K562 (cell line): ENCODE results near the gene THAP11. TPM values are rescaled to one million over a fixed set of nuclear protein-coding genes. Genes with fewer than 3 reads are reported as not detected.

Source experiments
- CCNT2 ChIP-seq: IDR thresholded peaks from 2 replicates; pipeline ENCODE4 v1.6.1; 2011; ENCODE audit warnings: borderline replicate concordance, low read depth, mild to moderate bottlenecking, moderate library complexity, mixed read lengths, low read length; ENCODE audit not compliant: insufficient read length; ENCODE audit errors: extremely low read depth
- EP300 ChIP-seq: IDR thresholded peaks from 2 replicates; pipeline ENCODE4 v1.6.1; 2012; ENCODE audit warnings: low read length, improper control_type of control experiment
- FOXM1 ChIP-seq, 2 experiments: fragments of 450-650 bp in 1 of 2; sonication (generic) in 1 of 2; formaldehyde crosslinking in 1 of 2; IDR thresholded peaks; 2 replicates each; pipeline versions ENCODE4 v1.6.1 to v1.9.0; 2017 to 2022; ENCODE audit warnings: low read depth in 2 of 2, mild to moderate bottlenecking in 2 of 2, missing genetic modification reagents in 1 of 2, moderate library complexity in 1 of 2
- GTF2A2 ChIP-seq: IDR thresholded peaks from 2 replicates; pipeline ENCODE4 v1.6.1; 2016; ENCODE audit warnings: mild to moderate bottlenecking, missing genetic modification characterization, missing compliant biosample characterization
- HDAC1 ChIP-seq, 2 experiments: fragments of 450-650 bp; IDR thresholded peaks; 2 replicates each; pipeline ENCODE4 v1.6.1; 2016 to 2017; ENCODE audit warnings: inconsistent platforms in 1 of 2, mild to moderate bottlenecking in 1 of 2, moderate library complexity in 1 of 2
- HDAC2 ChIP-seq: fragments of 450-650 bp; IDR thresholded peaks from 2 replicates; pipeline ENCODE4 v1.6.1; 2016; ENCODE audit warnings: mild to moderate bottlenecking
- HIVEP1 ChIP-seq: fragments of 250-450 bp; sonication (Bioruptor Pico); IDR thresholded peaks from 2 replicates; pipeline ENCODE4 v1.4.0; 2020; ENCODE audit warnings: mild to moderate bottlenecking
- ILK ChIP-seq: fragments of 450-650 bp; IDR thresholded peaks from 2 replicates; pipeline ENCODE4 v1.6.1; 2016; ENCODE audit warnings: missing genetic modification characterization, low read depth, mild to moderate bottlenecking, missing compliant biosample characterization, moderate library complexity, borderline replicate concordance
- JUNB ChIP-seq: fragments of 450-650 bp; formaldehyde crosslinking; conservative IDR thresholded peaks from 2 replicates; pipeline ENCODE4 v1.4.0; 2020; ENCODE audit warnings: mild to moderate bottlenecking
- PHF21A ChIP-seq: fragments of 450-650 bp; IDR thresholded peaks from 2 replicates; pipeline ENCODE4 v1.6.1; 2017; ENCODE audit warnings: low read depth, borderline replicate concordance
- PURB ChIP-seq: sonication (generic); formaldehyde crosslinking; IDR thresholded peaks from 2 replicates; pipeline ENCODE4 v1.9.0; 2021; ENCODE audit warnings: low read depth, mild to moderate bottlenecking, missing genetic modification reagents
- RAD51 ChIP-seq: fragments of 450-650 bp; IDR thresholded peaks from 2 replicates; pipeline ENCODE4 v1.7.1; 2016; ENCODE audit warnings: low read depth, mild to moderate bottlenecking, borderline replicate concordance
- RBBP5 ChIP-seq: fragments of 200-600 bp; sonication (generic); IDR thresholded peaks from 2 replicates; pipeline ENCODE4 v1.6.1; 2012; ENCODE audit warnings: borderline replicate concordance, mild to moderate bottlenecking, low read length, control low read depth, inconsistent platforms; ENCODE audit not compliant: insufficient read depth, poor library complexity, severe bottlenecking
- RBM22 ChIP-seq: fragments of 200-400 bp; formaldehyde crosslinking; IDR thresholded peaks from 2 replicates; pipeline ENCODE4 v1.6.1; 2018; ENCODE audit warnings: low read length, low read depth; ENCODE audit not compliant: poor library complexity, severe bottlenecking
- SNIP1 ChIP-seq: fragments of 450-650 bp; IDR thresholded peaks from 2 replicates; pipeline ENCODE4 v1.7.1; 2017; ENCODE audit warnings: low read depth, mild to moderate bottlenecking
- ZFPM2 ChIP-seq: fragments of 250-450 bp; sonication (Bioruptor Pico); IDR thresholded peaks from 2 replicates; pipeline ENCODE4 v1.5.1; 2022; ENCODE audit warnings: mild to moderate bottlenecking
- ZNF174 ChIP-seq: fragments of 250-450 bp; sonication (Bioruptor Pico); IDR thresholded peaks from 2 replicates; pipeline ENCODE4 v1.4.0; 2020; ENCODE audit warnings: mild to moderate bottlenecking
- ZNF717 ChIP-seq: fragments of 250-450 bp; sonication (Bioruptor Pico); IDR thresholded peaks from 2 replicates; pipeline ENCODE4 v1.5.0; 2021
- ZSCAN29 ChIP-seq: fragments of 450-650 bp; IDR thresholded peaks from 2 replicates; pipeline ENCODE4 v1.6.1; 2017
- polyA plus RNA-seq, 8 experiments: library from polyadenylated mRNA; depleted of rRNA in 4 of 8; stranded (reverse) in 5 of 8; unstranded in 3 of 8; fragments of >200 nt; fragmentation: Nextera tagmentation in 2 of 8; fragmentation: Illumina TruSeq in 1 of 8; extraction: Ambion mirVana in 2 of 8; extraction: Trizol in 1 of 8; gene quantifications; 2 replicates each; pipeline versions ENCODE4 v1.2.1 to v1.2.3, GENCODE V29; 2011 to 2014; ENCODE audit warnings: inconsistent platforms in 1 of 8, missing spikeins in 1 of 8
- total RNA-seq, 7 experiments: library from RNA; depleted of rRNA in 6 of 7; stranded (reverse); fragments of >200 nt in 6 of 7; fragmentation: Illumina TruSeq in 2 of 7; extraction: Trizol in 2 of 7; gene quantifications; 2 replicates each; pipeline versions ENCODE4 v1.2.1 to v1.2.3, GENCODE V29; 2011 to 2021; ENCODE audit warnings: low replicate concordance in 1 of 7
- TF ChIP-seq, protein P1 (sequence below), 3 experiments: IDR thresholded peaks in 2 of 3; conservative IDR thresholded peaks in 1 of 3; 2 replicates each; pipeline ENCODE4 v1.5.1; 2011 to 2012; ENCODE audit warnings: low read length in 3 of 3, mild to moderate bottlenecking in 3 of 3, control low read depth in 2 of 3, improper control_type of control experiment in 1 of 3, inconsistent platforms in 1 of 3, low read depth in 1 of 3, mixed read lengths in 1 of 3, moderate library complexity in 1 of 3; ENCODE audit not compliant: insufficient read depth in 2 of 3
- TF ChIP-seq, protein P2 (sequence below), 2 experiments: fragments of 450-650 bp; conservative IDR thresholded peaks; 2 replicates each; pipeline ENCODE4 v1.6.1; 2017; ENCODE audit warnings: mild to moderate bottlenecking in 2 of 2, moderate library complexity in 2 of 2
- TF ChIP-seq, protein P3 (sequence below): fragments of 250-450 bp; sonication (Bioruptor Pico); IDR thresholded peaks from 2 replicates; pipeline ENCODE4 v1.9.0; 2021; ENCODE audit warnings: mild to moderate bottlenecking, inconsistent platforms

The THAP11 gene
- total and polyA plus RNA-seq, 9 of the 15 experiments (the other 6 are each of a cell fraction or from before 2014, with no cell fraction given): 2.4 to 31.6 (median 21.4) TPM

DNA sequence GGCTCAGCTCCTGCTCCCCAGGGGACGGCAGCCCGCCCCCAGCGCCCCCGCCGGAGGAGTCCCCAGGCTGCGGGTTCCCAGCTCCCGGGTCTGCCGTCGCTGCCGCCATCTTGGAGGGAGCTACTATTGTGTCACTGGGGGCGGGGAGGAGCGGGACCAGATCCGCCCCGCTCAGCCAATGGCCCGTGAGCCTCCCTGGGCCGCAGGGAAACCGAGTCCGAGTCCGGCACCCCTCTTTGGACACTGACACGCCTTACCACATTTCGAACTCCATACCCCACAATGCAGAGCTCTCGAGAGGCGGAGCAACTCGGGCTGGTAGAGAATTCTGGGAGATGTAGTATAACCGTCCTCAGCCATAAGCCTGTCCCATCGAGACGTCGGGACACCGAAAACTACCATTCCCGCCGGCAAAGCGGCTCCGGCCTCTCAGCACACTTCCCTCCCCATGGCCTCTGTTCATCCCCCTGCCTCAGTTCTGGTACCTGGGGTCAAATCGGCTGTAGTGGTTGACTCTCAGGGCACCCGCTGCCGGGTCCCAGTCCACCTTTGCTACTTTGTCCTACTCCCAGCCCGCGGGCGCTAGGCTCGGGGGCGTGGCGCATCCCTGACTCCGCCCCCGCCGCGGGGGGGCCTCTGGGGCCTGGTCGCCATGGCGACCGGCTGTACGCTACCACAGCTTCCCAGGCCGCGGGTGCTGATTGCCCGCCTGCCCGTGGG is 35.5 kb upstream of the THAP11 start, which contains the start of the genes RANBP10 and TSNAXIP1 (continued):
- TF ChIP-seq HDAC2 (no peak), PHF21A (no peak), HDAC1 (IDR thresholded peaks at IDR 0.05) (no peak), ILK (tag) (no peak), ZNF174 (CRISPR knock-in tag) (no peak), RBBP5 (peak; percentile 99), ZNF717 (no peak), RAD51 (no peak), JUNB (CRISPR knock-in tag) (no peak), HIVEP1 (CRISPR knock-in tag) (no peak), RBM22 (peak; percentile 92), ZSCAN29 (no peak), EP300 (no peak), CCNT2 (peak; percentile 64), FOXM1 (IDR thresholded peaks at IDR 0.05; ENCODE audit: low read depth) (no peak), FOXM1 (CRISPR knock-in tag; IDR thresholded peaks at IDR 0.05; ENCODE audit: low read depth) (no peak), ZFPM2 (CRISPR knock-in tag) (no peak), SNIP1 (no peak), PURB (CRISPR knock-in tag) (no peak), GTF2A2 (no peak)
- TF ChIP-seq, protein P1, sequence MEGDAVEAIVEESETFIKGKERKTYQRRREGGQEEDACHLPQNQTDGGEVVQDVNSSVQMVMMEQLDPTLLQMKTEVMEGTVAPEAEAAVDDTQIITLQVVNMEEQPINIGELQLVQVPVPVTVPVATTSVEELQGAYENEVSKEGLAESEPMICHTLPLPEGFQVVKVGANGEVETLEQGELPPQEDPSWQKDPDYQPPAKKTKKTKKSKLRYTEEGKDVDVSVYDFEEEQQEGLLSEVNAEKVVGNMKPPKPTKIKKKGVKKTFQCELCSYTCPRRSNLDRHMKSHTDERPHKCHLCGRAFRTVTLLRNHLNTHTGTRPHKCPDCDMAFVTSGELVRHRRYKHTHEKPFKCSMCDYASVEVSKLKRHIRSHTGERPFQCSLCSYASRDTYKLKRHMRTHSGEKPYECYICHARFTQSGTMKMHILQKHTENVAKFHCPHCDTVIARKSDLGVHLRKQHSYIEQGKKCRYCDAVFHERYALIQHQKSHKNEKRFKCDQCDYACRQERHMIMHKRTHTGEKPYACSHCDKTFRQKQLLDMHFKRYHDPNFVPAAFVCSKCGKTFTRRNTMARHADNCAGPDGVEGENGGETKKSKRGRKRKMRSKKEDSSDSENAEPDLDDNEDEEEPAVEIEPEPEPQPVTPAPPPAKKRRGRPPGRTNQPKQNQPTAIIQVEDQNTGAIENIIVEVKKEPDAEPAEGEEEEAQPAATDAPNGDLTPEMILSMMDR (IDR thresholded peaks at IDR 0.05 in 2 of 3, conservative IDR thresholded peaks at IDR 0.05 in 1 of 3; ENCODE audit: insufficient read depth in 2 of 3, low read depth in 1 of 3, low read length in 3 of 3): no peak
- TF ChIP-seq, protein P2, sequence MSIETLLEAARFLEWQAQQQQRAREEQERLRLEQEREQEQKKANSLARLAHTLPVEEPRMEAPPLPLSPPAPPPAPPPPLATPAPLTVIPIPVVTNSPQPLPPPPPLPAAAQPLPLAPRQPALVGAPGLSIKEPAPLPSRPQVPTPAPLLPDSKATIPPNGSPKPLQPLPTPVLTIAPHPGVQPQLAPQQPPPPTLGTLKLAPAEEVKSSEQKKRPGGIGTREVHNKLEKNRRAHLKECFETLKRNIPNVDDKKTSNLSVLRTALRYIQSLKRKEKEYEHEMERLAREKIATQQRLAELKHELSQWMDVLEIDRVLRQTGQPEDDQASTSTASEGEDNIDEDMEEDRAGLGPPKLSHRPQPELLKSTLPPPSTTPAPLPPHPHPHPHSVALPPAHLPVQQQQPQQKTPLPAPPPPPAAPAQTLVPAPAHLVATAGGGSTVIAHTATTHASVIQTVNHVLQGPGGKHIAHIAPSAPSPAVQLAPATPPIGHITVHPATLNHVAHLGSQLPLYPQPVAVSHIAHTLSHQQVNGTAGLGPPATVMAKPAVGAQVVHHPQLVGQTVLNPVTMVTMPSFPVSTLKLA (conservative IDR thresholded peaks at IDR 0.05): peak; percentile 44 to 81; a peak in 2 of 4 replicates
- TF ChIP-seq, protein P3, sequence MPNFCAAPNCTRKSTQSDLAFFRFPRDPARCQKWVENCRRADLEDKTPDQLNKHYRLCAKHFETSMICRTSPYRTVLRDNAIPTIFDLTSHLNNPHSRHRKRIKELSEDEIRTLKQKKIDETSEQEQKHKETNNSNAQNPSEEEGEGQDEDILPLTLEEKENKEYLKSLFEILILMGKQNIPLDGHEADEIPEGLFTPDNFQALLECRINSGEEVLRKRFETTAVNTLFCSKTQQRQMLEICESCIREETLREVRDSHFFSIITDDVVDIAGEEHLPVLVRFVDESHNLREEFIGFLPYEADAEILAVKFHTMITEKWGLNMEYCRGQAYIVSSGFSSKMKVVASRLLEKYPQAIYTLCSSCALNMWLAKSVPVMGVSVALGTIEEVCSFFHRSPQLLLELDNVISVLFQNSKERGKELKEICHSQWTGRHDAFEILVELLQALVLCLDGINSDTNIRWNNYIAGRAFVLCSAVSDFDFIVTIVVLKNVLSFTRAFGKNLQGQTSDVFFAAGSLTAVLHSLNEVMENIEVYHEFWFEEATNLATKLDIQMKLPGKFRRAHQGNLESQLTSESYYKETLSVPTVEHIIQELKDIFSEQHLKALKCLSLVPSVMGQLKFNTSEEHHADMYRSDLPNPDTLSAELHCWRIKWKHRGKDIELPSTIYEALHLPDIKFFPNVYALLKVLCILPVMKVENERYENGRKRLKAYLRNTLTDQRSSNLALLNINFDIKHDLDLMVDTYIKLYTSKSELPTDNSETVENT (CRISPR knock-in tag): no peak
